OCI-LY7 (cell line): ENCODE data around the gene FANCD2OS. TPM values are rescaled to one million over a fixed set of nuclear protein-coding genes. Genes with fewer than 3 reads are reported as not detected.

Experiments used
- BruUV-seq: library from RNA; stranded (reverse); fragments of 400-500 nt; replicated peaks from 2 replicates; lab custom pipeline; 2021; lab: Mats Ljungman, UMichigan
- CTCF ChIA-PET: fragments of 300-600 bp; sonication (Branson Sonifier 250); formaldehyde crosslinking; loops from one replicate; lab custom pipeline; 2022; ENCODE audit warnings: antibody characterized with exemption; ENCODE audit not compliant: unreplicated experiment; lab: Charles Lee
- POLR2A ChIA-PET: fragments of 300-600 bp; sonication (Branson Sonifier 250); formaldehyde crosslinking; loops from one replicate; lab custom pipeline; 2022; ENCODE audit warnings: antibody characterized with exemption; lab: Charles Lee
- DNase-seq: peaks from one replicate; pipeline ENCODE4 v3.0.0-alpha.2; 2015; ENCODE audit warnings: low spot score
- H2AFZ ChIP-seq: fragments of 200-600 bp; sonication (generic), shearing (Covaris generic); 2 replicates; pipeline ENCODE4 v1.6.1; 2014; ENCODE audit warnings: mild to moderate bottlenecking, antibody characterized with exemption, low read length, moderate library complexity
- H3K27ac ChIP-seq: fragments of 200-600 bp; sonication (generic); 2 replicates; pipeline ENCODE4 v1.5.1; 2014; ENCODE audit warnings: mixed run types, low read depth, mild to moderate bottlenecking, moderate library complexity, low read length, inconsistent platforms; ENCODE audit not compliant: poor library complexity, severe bottlenecking
- H3K36me3 ChIP-seq: fragments of 200-600 bp; sonication (generic); 2 replicates; pipeline ENCODE4 v1.6.1; 2014; ENCODE audit warnings: mild to moderate bottlenecking, antibody characterized with exemption, low read length, moderate library complexity, mixed read lengths; ENCODE audit not compliant: insufficient read depth
- H3K4me1 ChIP-seq: fragments of 200-600 bp; sonication (generic); 2 replicates; pipeline ENCODE4 v1.5.1; 2014; ENCODE audit warnings: mild to moderate bottlenecking, low read length; ENCODE audit not compliant: insufficient read depth, poor library complexity, severe bottlenecking
- H3K4me2 ChIP-seq: fragments of 200-600 bp; sonication (generic); 2 replicates; pipeline ENCODE4 v1.6.1; 2014; ENCODE audit warnings: mild to moderate bottlenecking, low read length
- H3K4me3 ChIP-seq: fragments of 200-600 bp; sonication (generic); 2 replicates; pipeline ENCODE4 v1.5.1; 2014; ENCODE audit warnings: mild to moderate bottlenecking, low read depth, low read length; ENCODE audit not compliant: poor library complexity, severe bottlenecking
- H3K79me2 ChIP-seq: fragments of 200-600 bp; sonication (generic); 2 replicates; pipeline ENCODE4 v1.6.1; 2016; ENCODE audit warnings: low read depth, mild to moderate bottlenecking, low read length, moderate library complexity, mixed read lengths; ENCODE audit not compliant: insufficient read depth
- H3K9me2 ChIP-seq: fragments of 200-600 bp; sonication (generic); 2 replicates; pipeline ENCODE4 v1.6.1; 2016; ENCODE audit warnings: mild to moderate bottlenecking, low read length, mixed read lengths; ENCODE audit not compliant: insufficient read depth
- H3K9me3 ChIP-seq: fragments of 200-600 bp; sonication (generic); 2 replicates; pipeline ENCODE4 v1.6.1; 2014; ENCODE audit warnings: mild to moderate bottlenecking, mixed run types, low read length, mixed read lengths
- H4K20me1 ChIP-seq: fragments of 200-600 bp; sonication (generic); 2 replicates; pipeline ENCODE4 v1.6.1; 2014; ENCODE audit warnings: mild to moderate bottlenecking, antibody characterized with exemption, low read length, moderate library complexity, mixed read lengths; ENCODE audit not compliant: insufficient read depth
- CTCF ChIP-seq: fragments of 200-600 bp; sonication (generic); conservative IDR thresholded peaks from 2 replicates; pipeline ENCODE4 v1.5.1; 2014; ENCODE audit warnings: mild to moderate bottlenecking, antibody characterized with exemption, low read length, moderate library complexity, mixed read lengths
- EZH2phosphoT487 ChIP-seq: fragments of 200-600 bp; sonication (generic); IDR thresholded peaks from 2 replicates; pipeline ENCODE4 v1.6.1; 2018; ENCODE audit warnings: low read depth, borderline replicate concordance, mild to moderate bottlenecking, mixed run types, antibody characterized with exemption, low read length, moderate library complexity, mixed read lengths
- intact Hi-C: fragments of 100-400 bp; cut with micrococcal nuclease; formaldehyde crosslinking; loops from one replicate; pipeline ENCODE4 v1.10.0; 2022; ENCODE audit not compliant: unreplicated experiment
- total RNA-seq, 2 experiments: library from RNA; depleted of rRNA in 1 of 2; stranded (reverse); fragments of >200 nt in 1 of 2; shearing (Covaris generic) in 1 of 2; gene quantifications; 2 replicates each; pipeline ENCODE4 v1.2.3, GENCODE V29; 2014 to 2022

Gene FANCD2OS
- total RNA-seq, 2 experiments from 2014 or later = not detected

DNA sequence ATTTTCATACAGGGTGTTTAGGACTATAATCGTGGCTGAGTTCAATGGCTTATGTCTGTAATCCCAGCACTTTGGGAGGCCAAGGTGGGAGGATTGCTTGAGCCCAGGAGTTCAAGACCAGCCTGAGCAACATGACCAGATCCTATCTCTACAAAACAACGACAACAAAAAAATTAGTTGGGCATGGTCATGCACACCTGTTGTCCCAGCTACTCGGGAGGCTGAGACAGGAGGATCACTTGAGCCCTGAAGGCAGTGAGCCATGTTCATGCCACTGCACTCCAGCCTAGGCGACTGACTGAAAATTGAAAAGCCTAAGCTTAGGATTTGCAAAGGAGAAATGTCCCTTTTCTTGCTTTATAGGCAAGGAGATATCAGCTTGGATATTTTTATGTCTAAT, 8.9 kb upstream of the FANCD2OS start:
- Histone ChIP-seq H3K27ac (no peak overlapping the region), H3K4me1 (peaks cover 20% of the 10 kb centered on the region), H3K79me2 (peaks cover 61% of the 10 kb centered on the region), H3K9me2 (no peaks in the 10 kb centered on the region), H3K4me3 (peak overlapping the region; percentile 97), H4K20me1 (peaks cover 14% of the 10 kb centered on the region; the same call in 1 of the 2 replicates), H3K9me3 (no peaks in the 10 kb centered on the region), H3K4me2 (peak overlapping the region; percentile 94), H2AFZ (no peak overlapping the region), H3K36me3 (peaks cover 45% of the 10 kb centered on the region)
- intact Hi-C loops = loop anchor here (5.0 kb wide), 1 partner anchor 205 kb away; the partner anchor contains the start of gene SEC13
- TF ChIP-seq CTCF = no peak
- no peak for TF ChIP-seq EZH2phosphoT487
- ChIA-PET CTCF (no interaction called here), POLR2A (interaction anchor here (0.6 to 1.6 kb wide), 7 partner anchors 8 to 141 kb away, joined by 3 to 5 read pairs (median 3); partner anchors contain the start of gene VHL)
- DNase-seq = no peak
- no TSS peak for BruUV-seq

- Histone ChIP-seq H3K4me1 (peaks cover 20% of the 10 kb centered on the region), H4K20me1 (peaks cover 14% of the 10 kb centered on the region; the same call in 1 of the 2 replicates), H3K79me2 (peaks cover 54% of the 10 kb centered on the region), H3K27ac (peak overlapping the region; percentile 61), H3K4me3 (peak overlapping the region; percentile 97), H3K9me2 (no peaks in the 10 kb centered on the region), H2AFZ (peak overlapping the region; percentile 67; the same call in 1 of the 2 replicates), H3K9me3 (no peaks in the 10 kb centered on the region), H3K4me2 (peak overlapping the region; percentile 94), H3K36me3 (peaks cover 37% of the 10 kb centered on the region)
- DNase-seq = no peak
- intact Hi-C loops = loop anchor here (5.0 kb wide), 1 partner anchor 206 kb away; the partner anchor contains the start of gene SEC13
- TF ChIP-seq EZH2phosphoT487 (no peak), CTCF (no peak)
- POLR2A ChIA-PET = interaction anchor here (0.5 to 1.6 kb wide), 8 partner anchors 10 to 128 kb away, joined by 3 to 7 read pairs (median 3); no protein-coding TSS in a partner anchor
- BruUV-seq = no TSS peak
- CTCF ChIA-PET = no interaction called here
Observed at GRCh38 chr3:10116138-10116460, 8.0 kb upstream of the FANCD2OS start.
